ENCODE measurements around the gene ADCY3.
"Not testable (repeated sequence)": the region's sequence is repeated elsewhere in the genome, so short reads cannot be mapped to it uniquely, and the experiment has no call there.

ADCY3 gene

DNA sequence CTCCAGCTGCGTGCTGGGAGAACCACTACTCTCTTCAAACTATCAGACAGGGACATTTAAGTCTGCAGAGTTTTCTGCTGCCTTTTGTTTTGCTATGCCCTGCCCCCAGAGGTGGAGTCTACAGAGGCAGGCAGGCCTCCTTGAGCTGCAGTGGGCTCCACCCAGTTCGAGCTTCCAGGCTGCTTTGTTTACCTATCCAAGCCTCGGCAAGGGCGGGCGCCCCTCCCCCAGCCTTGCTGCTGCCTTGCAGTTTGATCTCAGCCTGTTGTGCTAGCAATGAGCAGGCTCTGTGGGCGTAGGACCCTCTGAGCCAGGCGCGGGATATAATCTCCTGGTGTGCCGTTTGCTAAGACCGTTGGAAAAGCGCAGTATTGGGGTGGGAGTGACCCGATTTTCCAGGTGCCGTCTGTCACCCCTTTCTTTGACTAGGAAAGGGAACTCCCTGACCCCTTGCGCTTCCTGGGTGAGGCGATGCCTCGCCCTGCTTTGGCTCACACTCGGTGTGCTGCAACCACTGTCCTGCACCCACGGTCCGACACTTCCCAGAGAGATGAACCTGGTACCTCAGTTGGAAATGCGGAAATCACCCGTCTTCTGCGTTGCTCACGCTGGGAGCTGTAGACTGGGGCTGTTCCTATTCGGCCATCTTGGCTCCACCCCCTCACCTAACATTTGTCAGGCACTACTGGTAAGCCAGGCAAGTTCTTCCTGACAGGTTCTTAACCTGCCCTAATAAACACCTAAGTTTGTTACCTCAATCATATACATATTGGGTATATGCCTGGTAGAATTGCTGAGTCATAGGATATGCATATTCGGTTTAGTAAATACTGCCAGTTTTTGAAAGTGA, 114.0 kb downstream of the ADCY3 start:
- DNase-seq = not testable (repeated sequence)

DNA sequence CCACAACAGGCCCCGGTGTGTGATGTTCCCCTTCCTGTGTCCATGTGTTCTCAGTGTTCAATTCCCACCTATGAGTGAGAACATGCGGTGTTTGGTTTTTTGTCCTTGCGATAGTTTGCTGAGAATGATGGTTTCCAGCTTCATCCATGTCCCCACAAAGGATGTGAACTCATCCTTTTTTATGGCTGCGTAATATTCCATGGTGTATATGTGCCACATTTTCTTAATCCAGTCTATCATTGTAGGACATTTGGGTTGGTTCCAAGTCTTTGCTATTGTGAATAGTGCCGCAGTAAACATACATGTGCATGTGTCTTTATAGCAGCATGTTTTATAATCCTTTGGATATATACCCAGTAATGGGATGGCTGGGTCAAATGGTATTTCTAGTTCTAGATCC, 119.5 kb downstream of the ADCY3 start:
- DNase-seq = not testable (repeated sequence)

DNA sequence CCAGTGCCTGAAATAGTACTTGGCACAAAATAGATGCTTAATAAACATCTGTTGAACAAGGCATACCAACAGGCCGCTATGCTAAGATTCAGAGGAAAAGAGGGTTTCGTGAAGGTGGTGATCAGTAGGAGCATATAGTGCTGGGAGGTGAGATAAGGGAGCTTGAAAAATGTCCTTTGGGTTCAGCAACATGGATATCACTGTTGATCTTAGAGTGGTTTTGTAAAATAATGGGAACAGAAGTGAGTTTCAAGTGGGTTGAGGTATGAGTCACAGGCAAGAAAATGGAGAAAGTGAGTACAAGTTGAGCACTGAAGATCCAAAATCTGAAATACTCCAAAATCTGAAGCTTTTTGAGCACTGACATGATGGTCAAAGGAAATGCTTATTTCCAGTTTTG, 122.4 kb downstream of the ADCY3 start:
- DNase-seq = no peak

DNA sequence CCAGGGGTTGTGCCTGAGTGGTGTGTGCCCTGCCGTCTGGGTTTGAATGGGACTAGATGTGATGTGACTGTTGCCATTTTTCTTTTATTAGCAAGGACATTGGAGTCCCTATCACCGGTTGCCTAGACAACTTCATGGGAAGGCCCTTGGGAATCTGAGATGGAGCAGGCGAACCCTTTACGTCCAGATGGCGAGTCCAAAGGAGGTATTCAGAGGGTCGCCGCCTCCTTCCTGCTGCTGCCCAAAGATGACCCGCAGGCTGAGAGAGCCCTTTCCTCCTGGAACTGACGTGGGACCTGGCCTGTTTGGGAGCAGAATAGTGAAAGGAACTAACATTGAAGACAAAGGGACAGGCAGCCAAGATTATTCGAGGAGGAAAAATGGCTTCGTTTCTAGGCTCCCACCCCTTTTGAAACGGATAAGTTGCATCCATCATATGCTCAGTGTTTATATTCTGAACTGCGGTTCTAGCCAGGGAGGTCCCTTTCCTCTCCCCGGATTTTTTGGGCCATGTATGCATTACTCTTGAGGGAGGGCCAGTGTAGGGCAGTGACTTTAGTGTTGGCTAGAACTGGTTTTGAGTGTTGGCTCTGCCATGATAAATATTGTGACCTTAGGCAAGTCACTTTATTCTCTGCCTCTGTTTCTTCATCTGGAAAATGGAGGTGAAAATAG, 126.1 kb downstream of the ADCY3 start:
- DNase-seq = peak in 3 of 4 experiments; percentile 4 to 26 (median 9)

DNA sequence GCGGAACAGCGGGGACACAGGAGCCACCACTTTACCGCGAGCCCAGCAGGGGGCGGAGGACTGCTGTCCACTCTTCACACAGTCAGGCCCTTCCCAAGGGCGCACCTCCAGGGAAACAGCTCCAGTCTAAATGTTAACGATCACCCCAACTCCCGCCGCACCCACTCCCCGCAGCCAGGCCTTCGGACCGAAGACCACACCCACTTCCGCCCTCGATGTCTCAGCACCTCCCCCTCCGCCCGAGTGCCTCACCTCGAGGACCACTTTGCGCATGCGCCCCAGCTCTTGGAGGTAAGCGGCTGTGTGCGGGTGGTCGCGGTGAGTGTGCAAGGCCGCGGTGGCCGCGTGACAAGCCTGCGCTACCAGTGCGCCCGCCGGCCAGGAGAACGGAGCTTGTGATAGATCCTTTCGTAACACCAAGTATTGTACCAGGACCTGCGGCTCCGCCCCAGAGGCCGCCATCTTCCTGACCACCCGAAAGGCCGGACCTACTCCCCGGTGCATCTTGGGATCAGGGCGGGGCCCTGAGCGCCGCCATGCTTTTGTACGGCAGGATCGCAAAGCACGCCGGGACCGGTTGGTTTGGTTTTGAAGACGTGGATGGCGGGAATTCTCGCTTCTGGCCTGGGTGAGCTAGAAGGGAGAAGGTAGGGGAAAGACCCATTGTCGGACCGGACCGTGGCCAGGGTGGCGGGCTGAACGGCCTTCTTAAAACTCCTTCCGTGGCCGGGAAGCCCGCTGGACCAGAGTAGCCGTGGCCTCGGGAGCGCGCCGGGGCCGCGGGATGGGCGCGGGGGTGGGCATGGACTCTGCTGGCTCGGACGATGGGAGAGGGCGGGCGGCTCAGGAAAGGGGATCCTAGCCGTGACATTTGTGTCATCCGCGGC, 126.9 kb downstream of the ADCY3 start, which contains the start of the genes CENPO and PTRHD1:
TSS of gene CENPO (plus strand) at position 552 of the 887 bp plus-strand sequence. CDS start 495 bp downstream, outside the sequence.
TSS of gene PTRHD1 (minus strand) at position 518 of the 887 bp plus-strand sequence. CDS start at position 504, 14 bp downstream.
- DNase-seq = peak; percentile 96 to 98 (median 98)

DNA sequence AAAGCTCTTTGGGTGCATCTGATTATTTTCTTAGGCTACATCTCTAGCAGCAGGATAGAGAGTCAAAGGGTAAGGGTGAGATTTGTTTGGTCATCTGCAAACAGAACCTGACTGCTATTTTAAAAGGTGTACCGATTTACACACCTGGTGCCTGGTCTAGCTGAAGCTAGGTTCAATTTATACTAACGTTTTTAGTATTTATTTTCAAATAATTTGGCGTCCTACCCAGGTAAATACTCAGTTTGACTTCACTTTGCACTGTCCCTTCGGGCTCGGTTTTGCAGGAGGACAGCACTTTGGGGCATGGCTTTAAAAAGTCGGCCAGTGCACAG, 127.5 kb downstream of the ADCY3 start:
- no peak for DNase-seq

DNA sequence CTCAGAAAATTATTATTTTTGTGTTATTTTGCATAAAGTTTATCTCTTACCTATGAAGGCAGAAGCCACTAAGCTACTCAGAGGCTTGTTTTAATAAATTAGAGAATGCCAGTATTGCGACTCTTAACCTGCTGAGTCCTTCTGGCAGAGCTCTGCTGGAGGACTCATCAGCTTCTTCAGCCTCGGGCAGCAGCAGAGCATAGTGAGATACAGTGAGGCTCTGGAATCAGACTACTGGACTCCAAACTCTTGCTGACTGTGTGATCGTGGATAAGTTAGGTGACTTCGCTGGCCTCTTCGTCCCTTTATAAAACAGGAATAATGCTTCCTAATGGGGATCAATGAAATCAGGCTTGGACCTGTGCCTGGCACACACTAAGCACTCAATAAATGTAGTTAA, 128.6 kb downstream of the ADCY3 start:
- DNase-seq = no peak

DNA sequence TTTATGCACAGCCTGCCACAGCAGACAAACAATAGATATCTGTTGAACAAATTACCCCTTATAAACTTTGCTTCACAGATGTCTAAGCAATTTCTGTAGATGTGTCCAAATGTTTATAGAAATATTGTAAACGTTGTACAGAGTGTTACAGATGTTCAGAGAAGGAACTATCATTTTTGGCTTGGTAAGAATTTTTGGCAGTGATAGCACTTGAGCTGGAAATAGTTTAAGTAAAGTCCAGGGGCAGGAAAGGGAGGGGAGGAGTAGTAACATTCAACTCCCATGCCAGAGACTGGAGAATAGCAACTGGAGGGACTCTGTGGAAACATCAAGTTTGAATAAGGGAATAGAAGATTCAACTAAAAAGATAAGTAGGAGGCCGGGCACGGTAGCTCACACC, 131.2 kb downstream of the ADCY3 start:
- DNase-seq = no peak

DNA sequence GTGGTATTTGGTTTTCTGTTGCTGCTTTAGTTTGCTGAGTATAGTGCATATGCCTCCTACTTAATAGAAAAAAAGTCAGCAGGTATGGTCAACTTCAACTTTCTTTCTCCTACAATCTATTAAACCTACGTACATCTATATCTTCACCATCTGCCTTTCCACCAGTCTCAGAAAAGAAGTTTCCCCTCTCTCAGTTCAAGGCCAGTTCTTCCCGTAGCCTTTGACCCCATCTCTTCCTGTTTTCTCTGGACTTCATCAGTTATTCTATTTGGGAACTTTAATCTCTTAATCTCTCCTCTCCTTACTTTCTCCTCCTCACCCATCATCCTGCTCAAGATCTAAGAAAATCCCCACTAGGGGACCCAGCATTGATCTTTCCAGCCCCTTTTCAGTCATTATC, 132.5 kb downstream of the ADCY3 start:
- DNase-seq = no peak

DNA sequence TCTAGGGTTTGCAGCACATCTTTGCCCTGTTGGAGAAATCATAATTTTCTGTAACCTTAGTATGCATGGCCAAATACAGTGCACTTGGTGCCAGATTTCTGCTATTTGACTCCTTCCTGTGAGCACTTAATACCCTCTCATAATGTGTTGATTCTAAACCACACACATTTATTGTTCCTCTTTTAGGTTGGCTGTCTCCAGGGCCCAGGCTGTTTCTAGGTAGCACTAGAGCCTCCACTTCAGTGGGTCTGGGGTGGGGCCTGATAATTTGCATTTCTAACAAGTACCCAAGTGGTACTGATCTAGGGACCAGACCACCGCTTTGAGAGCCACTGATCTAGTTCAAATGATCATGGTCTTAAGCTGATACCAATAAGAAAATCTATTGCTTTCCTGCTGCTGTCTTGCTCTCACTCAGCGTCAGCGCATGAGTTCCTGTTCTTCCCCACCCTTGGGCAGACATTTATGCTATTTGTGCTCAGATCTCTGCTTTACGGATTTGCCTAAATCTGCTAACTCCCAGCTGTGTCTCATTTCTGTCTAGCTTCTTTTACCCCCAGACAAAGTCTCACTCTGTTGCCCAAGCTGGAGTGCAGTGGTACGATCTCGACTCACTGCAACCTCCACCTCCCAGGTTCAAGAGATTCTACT, 134.2 kb downstream of the ADCY3 start:
- peak; percentile 39 to 67 (median 56) for DNase-seq

DNA sequence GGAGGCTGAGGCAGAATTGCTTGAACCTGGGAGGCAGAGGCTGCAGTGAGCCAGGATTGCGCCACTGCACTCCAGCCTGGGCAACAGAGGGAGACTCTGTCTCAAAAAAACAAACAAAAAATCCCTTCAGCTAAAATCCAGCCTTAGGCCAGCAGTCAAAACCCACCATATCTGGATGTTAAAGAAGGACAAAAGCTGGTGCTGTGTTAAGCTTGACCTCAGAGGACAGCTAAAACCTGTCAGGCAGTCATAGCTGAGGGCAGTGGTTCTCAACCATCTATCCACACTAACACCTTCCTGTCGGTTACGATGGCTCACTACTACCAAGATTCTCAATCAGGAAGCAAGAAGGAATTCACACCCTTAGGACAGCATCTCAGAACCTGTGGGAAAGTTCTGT, 136.4 kb downstream of the ADCY3 start:
- no peak for DNase-seq

DNA sequence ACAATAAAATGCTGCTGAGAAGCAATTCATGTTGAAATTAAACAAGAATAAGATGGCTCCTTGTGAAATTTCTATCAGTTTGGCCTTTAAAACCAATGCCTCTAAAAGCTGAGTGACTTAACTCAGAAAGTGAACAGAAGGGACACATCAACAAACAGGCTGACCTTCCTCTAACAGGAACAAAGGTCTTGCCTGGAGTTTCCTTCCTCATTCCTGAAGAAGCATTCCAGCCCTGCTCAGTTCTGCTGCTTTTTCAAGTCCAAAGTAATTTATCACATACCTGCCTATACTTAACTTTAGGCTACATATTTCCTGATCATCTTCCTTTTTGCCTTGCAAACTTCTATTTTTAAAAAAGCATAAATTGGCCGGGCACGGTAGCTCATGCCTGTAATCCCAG, 140.9 kb downstream of the ADCY3 start:
- peak; percentile 34 to 66 (median 48) for DNase-seq

DNA sequence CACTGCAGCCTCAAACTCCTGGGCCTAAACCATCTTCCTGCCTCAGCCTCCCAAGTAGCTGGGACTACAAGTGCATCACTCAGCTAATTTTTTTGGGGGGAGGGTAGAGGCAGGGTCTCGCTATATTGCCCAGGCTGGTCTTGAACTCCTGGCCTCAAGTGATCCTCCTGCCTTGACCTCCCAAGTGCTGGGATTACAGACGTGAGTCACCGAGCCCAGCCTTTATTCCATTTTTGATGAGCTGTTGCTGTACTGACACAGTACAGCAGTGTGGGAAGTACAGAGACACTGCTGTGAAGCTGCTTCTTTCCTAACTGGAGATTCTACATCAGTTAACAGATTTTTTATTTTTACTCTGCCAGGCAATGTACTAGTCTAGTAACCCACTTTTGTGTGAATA, 145.7 kb downstream of the ADCY3 start:
- DNase-seq = no peak

DNA sequence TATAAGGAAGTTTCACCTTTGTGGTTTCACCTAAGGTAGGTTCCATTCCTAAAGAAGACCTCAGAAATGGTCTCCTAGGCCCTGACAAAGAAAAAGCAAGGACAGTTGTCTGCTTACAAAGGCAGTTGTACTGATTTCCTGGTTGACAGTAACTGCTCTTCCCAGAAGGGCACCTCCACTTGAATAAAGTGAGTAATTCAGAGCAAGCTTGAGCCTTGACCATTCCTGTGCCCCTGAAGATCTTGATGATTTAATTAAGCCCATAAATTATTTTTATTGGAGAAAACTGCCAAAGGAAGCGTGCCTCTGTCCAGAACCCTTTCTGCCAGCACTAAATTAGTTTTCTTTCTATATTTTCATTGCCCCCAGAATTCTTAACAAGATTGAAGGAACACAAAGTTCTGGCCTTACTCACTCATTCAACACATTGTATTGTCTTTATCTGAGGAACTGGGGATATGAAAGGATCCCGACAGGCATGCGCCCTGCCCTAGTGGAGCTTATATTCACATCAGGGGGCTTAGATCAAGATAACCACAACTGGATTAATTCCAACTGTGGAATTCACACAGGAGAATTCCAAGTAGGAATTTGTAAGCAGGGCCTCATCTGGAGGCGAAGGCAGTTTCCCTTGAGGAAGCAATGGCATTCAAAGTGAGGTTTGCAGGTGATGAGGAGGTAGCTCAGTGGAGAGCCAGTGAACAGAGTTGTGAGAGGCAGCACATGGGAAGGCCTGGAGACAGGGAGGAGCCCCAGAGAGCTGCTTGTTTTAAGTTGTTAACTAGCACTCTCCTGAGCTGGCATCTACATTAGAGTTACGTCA, 148.1 kb downstream of the ADCY3 start:
- DNase-seq = no peak

DNA sequence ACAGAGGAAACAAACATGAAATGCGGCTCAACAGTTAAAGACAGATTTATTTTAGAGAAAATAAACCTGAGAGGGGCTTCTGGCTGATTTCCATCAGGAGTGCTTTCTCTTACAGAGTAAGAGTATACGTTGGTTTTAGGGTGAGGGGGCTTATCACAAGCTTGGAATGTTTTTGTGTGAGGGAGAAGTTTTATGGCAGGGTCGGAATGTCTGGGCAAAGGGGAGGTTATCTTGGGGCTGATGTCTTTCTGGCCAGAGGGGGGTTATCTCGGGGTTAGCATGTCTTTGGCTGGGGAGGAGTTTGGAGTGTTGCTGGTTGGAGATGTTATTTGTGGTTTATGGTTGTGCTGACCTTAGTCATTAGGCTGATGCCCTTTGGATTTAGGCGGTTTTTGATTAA, 149.0 kb downstream of the ADCY3 start:
- no peak for DNase-seq

Data from suppressor macrophage (primary cell).